AG10803 (cell line): ENCODE results near the gene RBM20.

Experiments
- DNase-seq: peaks from one replicate; pipeline ENCODE4 v3.0.0; 2010; ENCODE audit warnings: low read depth
- H3K4me3 ChIP-seq: 2 replicates; pipeline ENCODE4 v1.5.1; 2011; ENCODE audit warnings: mild to moderate bottlenecking, low read length, control low read depth
- TF ChIP-seq, protein P1 (sequence below): conservative IDR thresholded peaks from 2 replicates; pipeline ENCODE4 v1.5.1; 2011; ENCODE audit warnings: mild to moderate bottlenecking, low read length, control low read depth, inconsistent platforms

RBM20 gene

DNA sequence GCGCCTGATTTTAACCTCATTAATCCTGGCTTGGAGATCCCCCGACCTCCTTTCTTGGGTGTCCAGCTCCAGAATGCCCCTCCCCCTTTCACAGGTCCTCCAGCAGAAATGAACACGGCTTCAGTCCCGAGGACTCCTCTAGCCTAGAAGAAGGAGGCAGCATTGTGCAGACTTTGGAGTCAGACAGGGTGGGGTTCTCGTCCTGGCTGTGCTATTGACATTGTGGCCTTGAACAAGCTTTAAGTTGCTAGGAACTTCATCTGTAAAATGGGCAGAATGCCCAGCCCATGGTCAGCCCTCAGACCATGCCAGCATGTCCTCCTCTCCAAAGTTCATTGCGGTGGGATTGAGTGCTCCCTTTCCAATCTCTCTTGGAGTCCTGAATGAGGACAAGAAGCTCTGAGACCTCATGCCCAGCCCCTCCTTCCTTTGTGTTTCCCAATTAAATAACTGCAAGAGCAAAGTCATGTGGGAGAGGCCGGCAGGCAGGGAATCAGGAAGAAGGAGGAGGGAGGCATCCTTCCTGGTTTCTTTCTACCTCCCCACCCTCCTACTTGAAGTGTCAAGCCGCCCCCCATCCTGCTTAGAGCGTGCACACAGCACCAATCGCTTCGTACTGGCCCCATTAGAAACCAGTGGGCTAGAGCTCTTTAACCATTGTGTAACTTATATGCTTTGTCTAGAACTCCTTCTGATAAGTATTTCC is 86.4 kb downstream of the RBM20 start:
- TF ChIP-seq, protein P1, sequence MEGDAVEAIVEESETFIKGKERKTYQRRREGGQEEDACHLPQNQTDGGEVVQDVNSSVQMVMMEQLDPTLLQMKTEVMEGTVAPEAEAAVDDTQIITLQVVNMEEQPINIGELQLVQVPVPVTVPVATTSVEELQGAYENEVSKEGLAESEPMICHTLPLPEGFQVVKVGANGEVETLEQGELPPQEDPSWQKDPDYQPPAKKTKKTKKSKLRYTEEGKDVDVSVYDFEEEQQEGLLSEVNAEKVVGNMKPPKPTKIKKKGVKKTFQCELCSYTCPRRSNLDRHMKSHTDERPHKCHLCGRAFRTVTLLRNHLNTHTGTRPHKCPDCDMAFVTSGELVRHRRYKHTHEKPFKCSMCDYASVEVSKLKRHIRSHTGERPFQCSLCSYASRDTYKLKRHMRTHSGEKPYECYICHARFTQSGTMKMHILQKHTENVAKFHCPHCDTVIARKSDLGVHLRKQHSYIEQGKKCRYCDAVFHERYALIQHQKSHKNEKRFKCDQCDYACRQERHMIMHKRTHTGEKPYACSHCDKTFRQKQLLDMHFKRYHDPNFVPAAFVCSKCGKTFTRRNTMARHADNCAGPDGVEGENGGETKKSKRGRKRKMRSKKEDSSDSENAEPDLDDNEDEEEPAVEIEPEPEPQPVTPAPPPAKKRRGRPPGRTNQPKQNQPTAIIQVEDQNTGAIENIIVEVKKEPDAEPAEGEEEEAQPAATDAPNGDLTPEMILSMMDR = no peak
- no peak for DNase-seq

DNA sequence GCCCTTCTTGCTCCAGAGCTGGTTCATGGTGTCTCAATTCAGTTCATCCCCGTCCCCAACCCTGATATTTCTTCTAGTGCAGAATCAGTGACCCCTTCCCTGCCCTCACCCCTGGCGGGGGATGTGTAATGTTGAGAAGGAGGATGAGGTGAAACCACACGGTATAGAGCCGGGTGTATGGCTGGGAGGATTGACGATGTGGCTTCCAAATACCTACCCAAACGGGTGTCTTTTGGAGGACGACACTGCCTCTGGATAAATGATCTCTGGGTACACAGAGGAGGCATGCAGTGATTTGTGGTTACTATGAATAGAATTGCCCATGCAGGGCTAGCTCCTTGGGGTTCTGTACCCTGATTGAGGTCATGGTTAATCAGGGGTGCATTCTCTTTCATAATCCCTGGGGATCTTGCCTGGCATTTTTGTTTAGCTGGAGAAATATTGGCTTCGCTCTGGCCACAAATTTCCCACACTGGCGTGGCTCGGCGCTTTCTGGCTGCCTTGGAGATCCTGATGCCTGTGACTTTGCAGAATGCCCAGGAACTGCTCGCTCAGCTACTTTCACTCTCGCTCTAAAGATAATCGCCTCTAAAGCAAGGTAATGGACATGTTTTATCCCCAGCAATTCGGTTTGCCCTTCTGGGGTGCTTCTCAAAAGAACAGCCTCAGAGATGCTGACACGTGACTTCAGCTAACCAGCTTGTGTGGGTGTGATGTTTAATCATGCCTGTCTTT is 89.2 kb downstream of the RBM20 start:
- DNase-seq = no peak
- H3K4me3 ChIP-seq = no peak overlapping the region
- TF ChIP-seq, protein P1 = no peak

More for the DNA sequence above, 86.4 kb downstream of the RBM20 start:
- H3K4me3 ChIP-seq = no peak overlapping the region

DNA sequence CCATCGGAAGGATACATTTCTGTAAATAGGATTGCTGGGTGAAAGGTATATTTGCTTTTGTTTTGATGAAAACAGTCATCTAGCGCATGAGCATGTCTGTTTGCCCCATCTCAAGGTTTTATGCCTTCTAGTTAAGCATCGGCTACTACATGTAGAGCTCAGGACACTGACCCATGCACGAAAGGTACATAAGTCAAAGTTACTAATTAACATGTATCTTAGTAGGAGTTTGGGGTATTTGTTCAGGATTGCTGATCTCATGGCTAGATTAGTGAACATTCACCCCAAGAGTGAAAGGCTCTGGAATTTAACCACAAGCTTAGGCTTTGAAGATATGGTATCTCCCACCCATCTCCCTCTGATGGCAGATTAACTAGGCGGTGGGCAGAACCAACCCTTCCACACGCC is 91.5 kb downstream of the RBM20 start:
- TF ChIP-seq, protein P1 = no peak
- no peak overlapping the region for H3K4me3 ChIP-seq
- DNase-seq = no peak

DNA sequence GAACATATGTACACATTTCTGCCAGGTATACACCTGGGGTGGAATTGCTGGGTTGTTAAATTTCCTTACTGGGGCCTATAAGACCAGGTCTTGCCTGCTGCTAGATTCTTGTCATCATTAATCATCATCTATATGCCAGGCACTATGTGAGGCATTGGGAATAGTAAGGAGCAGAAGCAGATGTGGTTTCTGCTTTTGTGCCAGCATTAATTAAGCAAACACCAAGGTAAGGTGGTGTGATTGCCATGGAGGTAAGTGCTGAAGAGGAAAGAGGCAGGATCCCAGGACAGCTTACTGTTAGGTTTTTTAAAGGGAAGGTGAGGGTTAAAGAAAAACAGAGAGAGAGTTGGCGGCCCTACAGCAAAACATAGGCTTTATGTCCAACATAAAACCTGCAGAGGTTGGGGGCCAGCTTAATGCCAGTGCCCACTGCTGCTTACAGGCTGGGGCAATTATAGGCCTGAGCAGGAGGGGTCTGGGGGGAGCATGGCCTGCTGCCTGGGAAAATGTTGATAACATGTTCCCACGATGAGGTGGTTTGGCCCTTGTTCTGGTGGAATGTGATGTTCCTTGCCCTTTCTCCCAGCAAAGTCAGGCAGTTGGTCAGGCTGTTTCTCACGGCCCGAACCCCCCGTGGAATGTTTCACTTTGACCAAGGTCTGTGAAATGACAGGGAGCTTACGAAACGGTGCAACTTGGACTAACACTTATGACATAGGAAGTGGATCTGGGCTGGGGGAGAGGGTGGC is 93.9 kb downstream of the RBM20 start:
- DNase-seq = peak; percentile 48
- no peak overlapping the region for H3K4me3 ChIP-seq
- TF ChIP-seq, protein P1 = no peak

DNA sequence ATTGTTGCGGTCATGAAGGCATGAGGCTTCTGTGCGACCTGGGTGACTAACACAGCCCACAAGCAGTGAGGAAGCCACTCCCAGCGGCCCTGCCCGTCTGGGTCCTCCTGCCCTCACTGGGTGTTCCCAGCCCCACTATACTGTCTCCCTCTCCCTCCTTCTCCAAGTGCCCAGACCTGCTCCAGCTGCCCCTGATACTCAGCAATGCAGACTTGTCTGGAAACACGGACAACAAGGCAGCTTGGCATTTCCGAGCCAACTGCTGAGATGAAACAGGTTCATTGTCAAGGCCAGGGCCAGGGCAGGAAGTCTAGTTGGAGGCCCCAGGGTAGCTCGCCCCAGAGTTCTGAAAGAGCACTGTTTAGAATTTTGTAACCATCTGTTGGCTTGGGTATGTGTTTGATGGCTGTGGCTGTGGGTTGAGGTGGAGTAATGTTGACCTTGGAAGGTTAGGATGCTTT is 95.7 kb downstream of the RBM20 start:
- no peak for DNase-seq
- TF ChIP-seq, protein P1 = no peak
- no peak overlapping the region for H3K4me3 ChIP-seq

DNA sequence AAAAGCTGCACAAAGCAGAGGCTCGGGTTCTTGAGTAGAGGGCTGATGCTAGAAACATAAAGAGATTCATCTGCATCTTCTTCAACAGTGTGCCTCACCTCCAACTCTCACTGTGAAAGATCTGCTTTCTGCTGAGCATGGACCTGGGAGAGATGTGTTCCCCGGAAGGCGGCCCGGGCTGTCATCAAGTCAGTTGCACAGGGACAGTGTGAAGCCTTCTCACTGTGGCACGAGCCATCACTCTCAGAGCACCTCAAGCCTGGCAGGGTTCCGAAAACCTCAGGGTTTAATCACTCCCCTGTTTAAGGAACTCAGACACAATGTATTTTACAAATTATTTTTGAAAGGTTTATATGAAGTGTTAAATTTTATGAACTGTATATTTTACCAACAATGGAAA is 98.7 kb downstream of the RBM20 start:
- TF ChIP-seq, protein P1 = no peak
- no peak for DNase-seq
- no peak overlapping the region for H3K4me3 ChIP-seq
